Effector memory CD8-positive, alpha-beta T cell (primary cell): ENCODE measurements around the gene KIF20B.

Experiments
- ATAC-seq: fragments of 150-1000 bp; cut with Tn5 transposase; replicated peaks from 2 replicates; pipeline ENCODE4 v1.10.0; 2021; ENCODE audit warnings: mild to moderate bottlenecking, moderate library complexity
- DNase-seq, 3 experiments: peaks; one replicate each; pipeline ENCODE4 v3.0.0; 2021
- H3K27ac Mint-ChIP-seq, 2 donors: one replicate each; pipeline ENCODE4 v1.8.0; 2022; ENCODE audit warnings: mild to moderate bottlenecking in 2 of 2, mixed read lengths in 2 of 2, moderate library complexity in 2 of 2
- H3K27me3 Mint-ChIP-seq, 2 donors: one replicate each; pipeline ENCODE4 v1.8.0; 2022; ENCODE audit warnings: mixed read lengths in 2 of 2
- H3K36me3 Mint-ChIP-seq: one replicate; pipeline ENCODE4 v1.8.0; 2022; ENCODE audit warnings: mild to moderate bottlenecking, moderate library complexity, mixed read lengths; ENCODE audit not compliant: insufficient read depth
- H3K4me1 Mint-ChIP-seq, 2 donors: one replicate each; pipeline ENCODE4 v1.8.0; 2022; ENCODE audit warnings: low read depth in 2 of 2, mixed read lengths in 2 of 2
- H3K4me3 Mint-ChIP-seq, 2 donors: one replicate each; pipeline ENCODE4 v1.8.0; 2022; ENCODE audit warnings: mild to moderate bottlenecking in 2 of 2, mixed read lengths in 2 of 2, moderate library complexity in 2 of 2
- H3K9me3 Mint-ChIP-seq, 2 donors: one replicate each; pipeline ENCODE4 v1.8.0; 2022; ENCODE audit warnings: mixed read lengths in 2 of 2

The KIF20B gene

DNA sequence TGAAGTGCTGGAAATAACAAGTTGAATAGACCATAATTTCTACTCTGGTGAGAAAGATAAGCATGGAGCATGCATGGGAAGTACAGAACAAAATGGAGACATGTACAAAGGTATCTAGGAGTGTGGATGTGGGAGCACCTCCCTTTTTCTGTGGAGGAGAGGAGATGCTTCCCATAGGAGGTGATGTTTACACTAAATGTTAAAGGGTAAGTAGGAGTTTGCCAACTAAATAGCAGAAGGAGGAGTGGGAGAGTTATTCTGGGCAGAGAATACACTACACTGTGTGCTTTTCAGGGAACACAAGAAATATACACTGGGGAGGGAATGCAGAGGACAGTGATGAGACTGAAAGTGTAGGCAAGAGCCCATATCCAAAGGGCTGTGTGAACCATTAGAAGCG, 35.3 kb upstream of the KIF20B start:
- H3K27ac Mint-ChIP-seq: no peak overlapping the region
- peaks cover 6 to 18% of the 10 kb centered on the region in 2 donors for H3K27me3 Mint-ChIP-seq
- no peak overlapping the region for H3K4me3 Mint-ChIP-seq
- H3K4me1 Mint-ChIP-seq: no peaks in the 10 kb centered on the region
- ATAC-seq: no peak
- DNase-seq: no peak
- no peaks in the 10 kb centered on the region for H3K9me3 Mint-ChIP-seq
- H3K36me3 Mint-ChIP-seq: no peaks in the 10 kb centered on the region

DNA sequence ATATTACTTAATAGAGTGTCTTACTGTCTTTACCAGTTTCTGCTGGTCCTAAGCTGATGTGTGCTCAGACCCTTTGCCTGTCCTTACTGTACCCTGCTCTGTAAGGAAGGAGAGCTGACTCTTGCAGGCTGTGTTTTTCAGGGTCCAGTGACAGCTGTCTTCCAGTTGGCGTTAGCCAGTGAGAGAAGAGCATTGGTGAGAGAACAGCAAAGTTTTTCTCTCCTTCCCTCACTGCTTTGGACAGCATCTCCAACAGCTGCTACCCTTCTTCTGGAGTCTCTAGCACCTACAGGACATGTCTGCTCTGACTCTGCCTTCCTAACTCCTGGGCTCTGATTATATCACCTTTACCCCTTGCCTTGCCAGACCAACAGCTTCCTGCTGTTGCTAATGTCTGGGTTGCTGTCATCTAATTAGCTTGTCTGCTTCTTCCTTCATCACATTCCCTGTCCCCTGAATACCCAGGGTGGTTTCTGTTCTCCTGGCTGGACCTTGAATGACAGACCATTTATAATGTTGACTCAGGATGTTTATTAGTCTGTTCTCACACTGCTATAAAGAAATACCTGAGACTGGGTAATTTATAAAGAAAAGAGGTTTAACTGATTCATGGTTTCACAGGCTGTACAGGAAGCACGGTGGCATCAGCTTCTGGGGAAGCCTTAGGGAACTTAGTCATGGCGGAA, 32.9 kb upstream of the KIF20B start:
- Mint-ChIP-seq H3K36me3 (no peaks in the 10 kb centered on the region), H3K9me3 (no peaks in the 10 kb centered on the region), H3K4me1 (no peaks in the 10 kb centered on the region), H3K27me3 (peaks cover 14 to 23% of the 10 kb centered on the region in 2 donors), H3K4me3 (no peak overlapping the region), H3K27ac (no peak overlapping the region)
- DNase-seq: no peak
- ATAC-seq: no peak

DNA sequence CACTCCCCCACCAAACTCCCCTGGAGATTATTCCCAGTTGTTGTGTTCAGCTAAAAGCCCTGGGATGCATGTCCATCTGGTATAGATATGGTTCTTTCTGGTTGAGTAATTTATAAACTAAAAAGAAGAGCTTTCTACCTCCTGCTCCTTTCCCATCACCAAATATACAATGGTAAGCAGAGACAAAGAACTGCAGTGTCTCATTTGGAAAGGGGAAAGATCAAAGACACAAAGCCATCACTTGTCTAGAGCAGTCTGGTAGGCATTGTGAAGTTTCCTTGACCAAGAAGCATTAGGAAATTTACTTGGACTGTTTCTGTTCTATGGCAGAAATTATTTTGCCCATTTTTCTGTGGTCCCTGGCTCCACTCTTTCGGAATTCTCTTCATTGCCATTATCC, 31.4 kb upstream of the KIF20B start:
- no peak for DNase-seq
- Mint-ChIP-seq H3K4me3 (no peak overlapping the region), H3K36me3 (no peaks in the 10 kb centered on the region), H3K27me3 (peaks cover 14 to 23% of the 10 kb centered on the region in 2 donors), H3K4me1 (no peaks in the 10 kb centered on the region), H3K27ac (no peak overlapping the region), H3K9me3 (no peaks in the 10 kb centered on the region)
- ATAC-seq: no peak

DNA sequence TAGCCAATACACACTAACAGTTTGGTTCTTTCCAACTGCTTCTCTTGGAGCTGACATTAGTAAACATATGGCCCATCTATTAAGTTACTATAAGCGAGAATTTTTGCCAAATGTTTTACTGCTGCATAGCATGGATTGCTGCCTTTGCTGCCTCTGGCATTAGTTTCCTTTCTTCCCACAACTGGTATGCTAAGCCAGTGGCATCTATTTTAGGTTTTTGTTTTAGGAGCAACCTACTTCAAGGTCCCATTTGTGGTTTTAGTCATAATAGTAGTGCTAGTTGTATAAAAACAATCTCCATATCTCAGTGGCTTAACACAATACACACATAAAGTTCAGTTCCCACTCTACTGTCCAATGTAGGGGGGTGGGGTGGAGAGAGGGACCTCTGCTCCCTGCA, 30.5 kb upstream of the KIF20B start:
- DNase-seq (no peak), ATAC-seq (no peak)
- Mint-ChIP-seq H3K36me3 (no peaks in the 10 kb centered on the region), H3K9me3 (no peaks in the 10 kb centered on the region), H3K27ac (no peak overlapping the region), H3K27me3 (peaks cover 14 to 23% of the 10 kb centered on the region in 2 donors), H3K4me3 (no peak overlapping the region), H3K4me1 (no peaks in the 10 kb centered on the region)

DNA sequence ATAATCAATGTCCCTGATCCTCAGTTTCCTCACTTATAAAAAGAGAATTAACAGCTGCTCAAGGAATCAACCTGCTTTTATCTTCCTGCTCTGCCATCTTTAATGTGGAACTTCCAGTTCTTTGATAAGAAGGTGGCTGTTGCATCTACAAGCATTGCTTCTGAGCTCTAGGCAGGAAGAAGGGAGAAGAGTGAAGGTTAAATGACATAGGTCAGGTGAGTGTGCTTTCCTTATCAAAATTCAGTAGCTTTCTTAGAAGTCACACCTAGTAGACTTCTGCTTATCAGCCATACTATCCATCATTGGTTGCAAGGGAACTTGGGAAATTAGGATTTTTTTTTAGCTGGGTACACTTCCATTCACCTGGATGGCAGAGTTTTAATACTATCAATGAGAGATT, 24.0 kb upstream of the KIF20B start:
- ATAC-seq: no peak

DNA sequence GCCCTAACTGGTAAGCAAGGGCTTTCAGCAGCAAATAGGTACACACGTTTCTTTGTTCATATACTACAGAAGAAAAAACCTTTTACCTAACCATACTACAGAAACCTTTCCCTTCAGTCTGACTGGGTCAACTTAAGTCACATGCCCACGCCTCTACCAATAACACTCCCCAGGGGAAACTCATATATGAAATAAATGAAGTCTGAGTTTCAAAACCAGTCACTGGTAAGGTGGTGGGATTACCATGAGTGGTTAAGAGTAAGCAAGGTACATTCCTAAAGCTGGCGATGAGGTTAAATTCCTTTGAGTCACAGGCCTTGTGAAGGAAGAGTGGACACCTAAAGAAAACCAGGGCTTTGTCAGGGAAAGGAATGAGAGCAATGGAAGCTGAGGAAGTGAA, 21.4 kb upstream of the KIF20B start:
- no peaks in the 10 kb centered on the region for H3K4me1 Mint-ChIP-seq
- no peaks in the 10 kb centered on the region for H3K9me3 Mint-ChIP-seq
- H3K27me3 Mint-ChIP-seq: peaks cover 30 to 38% of the 10 kb centered on the region in 2 donors
- H3K36me3 Mint-ChIP-seq: peaks cover 3% of the 10 kb centered on the region
- DNase-seq: no peak
- no peak overlapping the region for H3K4me3 Mint-ChIP-seq
- ATAC-seq: no peak
- no peak overlapping the region for H3K27ac Mint-ChIP-seq

More for the DNA sequence above, 24.0 kb upstream of the KIF20B start:
- Mint-ChIP-seq H3K4me3 (no peak overlapping the region), H3K9me3 (no peaks in the 10 kb centered on the region), H3K36me3 (peaks cover 3% of the 10 kb centered on the region), H3K27me3 (peaks cover 22 to 26% of the 10 kb centered on the region in 2 donors), H3K27ac (no peak overlapping the region), H3K4me1 (no peaks in the 10 kb centered on the region)
- DNase-seq: no peak

DNA sequence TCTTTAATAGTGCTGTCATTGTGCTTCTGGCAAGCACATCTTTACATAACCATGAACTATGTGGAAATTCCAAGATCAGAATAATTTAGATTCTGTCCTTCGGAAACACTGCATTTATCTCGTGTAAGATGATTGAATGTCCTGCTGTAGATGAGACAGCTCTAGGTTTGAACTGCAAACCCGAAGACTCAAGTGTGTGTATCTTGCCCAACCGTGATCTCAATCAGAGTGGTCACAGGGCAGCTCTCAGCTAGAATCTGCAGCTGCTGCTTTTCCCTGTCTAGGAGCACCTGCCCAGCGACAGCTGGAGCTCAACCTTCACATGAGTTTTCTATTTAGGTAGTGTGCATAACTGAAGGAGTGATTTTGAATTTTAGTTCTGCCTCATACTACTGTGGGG, 17.5 kb upstream of the KIF20B start:
- Mint-ChIP-seq H3K4me3 (no peak overlapping the region), H3K4me1 (no peaks in the 10 kb centered on the region), H3K27ac (no peak overlapping the region), H3K36me3 (peaks cover 3% of the 10 kb centered on the region), H3K27me3 (peaks cover 37 to 61% of the 10 kb centered on the region in 2 donors), H3K9me3 (no peaks in the 10 kb centered on the region)
- DNase-seq: no peak
- ATAC-seq: no peak

DNA sequence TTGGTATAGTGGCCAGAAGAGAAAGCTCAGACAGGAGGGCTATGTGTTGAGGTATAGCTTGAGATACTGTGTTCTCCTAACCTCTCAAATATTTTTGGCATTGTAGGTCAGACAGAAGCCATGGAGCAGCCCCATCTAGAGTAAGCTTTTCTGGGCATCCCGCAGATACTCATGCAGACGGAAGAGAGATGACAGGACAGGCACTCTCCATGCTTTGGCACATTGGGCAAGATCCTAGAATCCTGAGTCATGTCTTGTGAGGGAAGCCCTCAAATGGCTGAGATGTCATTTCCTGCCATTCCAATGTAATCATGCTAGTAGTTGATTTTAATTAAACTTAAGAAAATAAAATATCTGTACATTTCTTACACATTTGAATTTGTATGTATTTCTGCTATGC, 16.8 kb upstream of the KIF20B start:
- no peak overlapping the region for H3K4me3 Mint-ChIP-seq
- H3K27me3 Mint-ChIP-seq: peaks cover 37 to 59% of the 10 kb centered on the region in 2 donors
- H3K9me3 Mint-ChIP-seq: no peaks in the 10 kb centered on the region
- DNase-seq (no peak), ATAC-seq (no peak)
- H3K36me3 Mint-ChIP-seq: peaks cover 3% of the 10 kb centered on the region
- no peaks in the 10 kb centered on the region for H3K4me1 Mint-ChIP-seq
- no peak overlapping the region for H3K27ac Mint-ChIP-seq

DNA sequence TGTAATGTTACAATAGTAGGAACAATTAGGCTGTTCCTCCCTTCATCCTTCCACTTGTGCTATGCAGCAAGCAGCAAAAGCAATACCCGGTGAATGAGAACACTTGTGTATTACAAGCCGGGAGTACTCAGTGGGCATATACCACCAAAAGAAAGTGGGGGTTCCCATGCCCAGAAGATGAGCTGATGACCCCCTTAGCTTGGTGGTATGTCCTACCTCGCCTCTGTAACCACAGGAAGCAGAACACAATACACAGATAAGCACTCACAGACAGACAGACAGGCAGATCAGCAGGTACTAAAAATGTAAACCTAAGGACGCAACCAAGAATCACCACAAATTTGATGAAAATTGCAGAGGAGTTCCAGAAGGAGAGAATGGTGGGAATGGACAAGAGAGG, 15.5 kb upstream of the KIF20B start:
- Mint-ChIP-seq H3K27ac (no peak overlapping the region), H3K4me3 (no peak overlapping the region), H3K36me3 (no peaks in the 10 kb centered on the region), H3K9me3 (no peaks in the 10 kb centered on the region), H3K4me1 (no peaks in the 10 kb centered on the region), H3K27me3 (peaks cover 25 to 46% of the 10 kb centered on the region in 2 donors)
- ATAC-seq: peak; percentile 47
- DNase-seq: no peak

DNA sequence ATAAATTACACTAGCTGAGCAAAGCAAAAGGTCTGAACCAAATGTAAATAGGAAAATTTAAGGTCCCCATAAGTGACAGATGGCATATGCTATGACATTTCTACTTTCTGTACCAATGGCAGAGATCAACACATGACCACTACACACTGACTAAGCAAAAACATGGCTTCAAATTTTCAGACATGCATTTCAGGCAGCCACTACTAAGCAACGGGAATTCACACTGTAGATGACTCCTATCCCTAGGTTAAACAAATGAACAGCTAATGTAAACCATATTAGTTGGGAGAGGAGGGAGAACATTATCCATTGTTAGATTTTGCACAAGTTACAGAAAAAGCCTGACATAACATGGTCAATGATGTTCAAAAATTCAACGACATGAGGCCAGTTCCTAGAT, 11.4 kb upstream of the KIF20B start:
- no peaks in the 10 kb centered on the region for H3K4me1 Mint-ChIP-seq
- DNase-seq (no peak), ATAC-seq (no peak)
- H3K27ac Mint-ChIP-seq: no peak overlapping the region
- H3K9me3 Mint-ChIP-seq: no peaks in the 10 kb centered on the region
- peaks cover 7 to 23% of the 10 kb centered on the region in 2 donors for H3K27me3 Mint-ChIP-seq
- no peaks in the 10 kb centered on the region for H3K36me3 Mint-ChIP-seq
- no peak overlapping the region for H3K4me3 Mint-ChIP-seq

DNA sequence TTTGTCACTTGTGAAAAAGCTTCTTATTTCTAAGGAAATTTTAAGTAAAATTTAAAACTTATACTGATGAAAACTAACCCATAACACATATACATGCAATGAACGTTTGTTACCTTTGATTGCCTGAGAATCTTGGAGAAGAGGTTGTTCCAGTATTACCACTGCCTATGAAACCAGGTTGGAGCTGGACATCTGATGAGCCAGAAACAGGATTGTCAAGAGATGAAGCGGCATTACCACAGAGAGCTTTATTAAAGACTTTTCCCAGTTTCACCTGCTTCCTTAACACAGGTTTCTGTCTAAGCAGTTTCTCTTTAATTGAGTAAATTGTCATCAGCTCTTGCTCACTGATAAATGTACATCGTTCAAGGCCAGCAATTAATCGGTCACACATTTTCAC, 9.0 kb upstream of the KIF20B start:
- no peak overlapping the region for H3K4me3 Mint-ChIP-seq
- H3K27me3 Mint-ChIP-seq: peaks cover 0 to 8% of the 10 kb centered on the region in 2 donors
- H3K27ac Mint-ChIP-seq: no peak overlapping the region
- H3K9me3 Mint-ChIP-seq: no peaks in the 10 kb centered on the region
- no peaks in the 10 kb centered on the region for H3K4me1 Mint-ChIP-seq
- no peak for ATAC-seq
- no peak for DNase-seq
- H3K36me3 Mint-ChIP-seq: no peaks in the 10 kb centered on the region

DNA sequence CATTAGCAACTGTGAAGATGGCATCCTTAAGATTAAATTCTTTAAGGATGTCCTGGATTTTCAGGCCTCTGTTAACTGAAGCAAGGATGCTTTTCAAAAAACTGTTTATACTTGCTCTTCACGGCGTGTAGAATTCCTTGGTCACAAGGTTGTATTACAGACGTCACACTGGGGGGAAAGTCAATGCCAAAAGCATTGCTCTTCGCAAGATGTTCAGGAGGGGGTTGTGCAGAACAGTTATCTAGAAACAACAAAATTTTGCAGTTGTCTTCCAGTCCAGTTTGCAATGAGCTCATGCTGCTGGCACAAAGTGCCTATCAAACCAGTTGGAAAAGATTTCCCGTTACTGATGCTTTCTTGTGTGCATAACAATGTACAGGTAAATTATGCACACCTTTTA, 8.2 kb upstream of the KIF20B start:
- H3K36me3 Mint-ChIP-seq: no peaks in the 10 kb centered on the region

DNA sequence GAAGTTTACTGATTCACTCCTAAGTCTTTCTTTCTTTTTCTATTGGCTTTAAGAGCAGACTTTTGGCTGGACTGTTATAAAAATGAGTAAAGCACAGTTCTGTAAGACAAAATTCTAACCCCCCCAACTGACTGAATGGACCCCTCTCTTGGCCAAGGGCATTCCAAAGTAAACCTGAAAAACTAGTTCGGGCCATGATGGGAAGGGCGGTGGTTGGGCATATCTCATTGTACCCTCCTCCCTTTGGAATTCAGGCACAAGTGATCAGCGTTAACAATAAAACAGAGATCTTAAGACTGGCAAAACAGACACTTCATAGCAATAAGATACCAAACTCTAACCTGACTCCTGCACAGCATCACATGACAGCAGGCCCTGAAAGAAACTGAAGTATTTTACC, 6.1 kb upstream of the KIF20B start:
- Mint-ChIP-seq H3K9me3 (no peaks in the 10 kb centered on the region), H3K36me3 (no peaks in the 10 kb centered on the region), H3K27me3 (no peaks in the 10 kb centered on the region), H3K27ac (no peak overlapping the region), H3K4me3 (no peak overlapping the region), H3K4me1 (peaks cover 0 to under 1% of the 10 kb centered on the region in 2 donors)
- DNase-seq (no peak), ATAC-seq (no peak)

More for the DNA sequence above, 8.2 kb upstream of the KIF20B start:
- Mint-ChIP-seq H3K27ac (no peak overlapping the region), H3K27me3 (peaks cover 0 to under 1% of the 10 kb centered on the region in 2 donors), H3K4me1 (no peaks in the 10 kb centered on the region), H3K9me3 (no peaks in the 10 kb centered on the region), H3K4me3 (no peak overlapping the region)
- ATAC-seq (no peak), DNase-seq (no peak)

DNA sequence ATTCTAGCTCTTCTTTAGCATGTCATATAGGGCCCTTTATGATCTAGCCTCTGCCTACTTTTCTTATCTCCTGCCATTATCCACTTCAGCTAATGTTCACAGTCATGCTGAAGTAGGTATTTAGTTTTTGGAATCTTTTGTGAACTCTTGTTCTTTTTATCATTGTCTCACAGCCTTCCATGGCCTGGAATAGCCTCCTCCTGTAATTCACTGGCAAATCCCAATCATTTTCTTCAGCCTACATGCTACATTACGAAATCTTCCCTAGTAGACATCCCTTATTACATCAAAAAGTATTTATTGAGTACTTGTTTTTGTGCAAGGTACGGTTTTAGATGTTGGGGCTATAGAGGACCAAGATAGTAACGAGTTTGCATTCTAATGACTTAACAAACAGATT, 3.4 kb upstream of the KIF20B start:
- DNase-seq (no peak), ATAC-seq (no peak)
- H3K36me3 Mint-ChIP-seq: peaks cover 12% of the 10 kb centered on the region
- H3K9me3 Mint-ChIP-seq: no peaks in the 10 kb centered on the region
- peaks cover 15 to 16% of the 10 kb centered on the region in 2 donors for H3K4me1 Mint-ChIP-seq
- H3K27ac Mint-ChIP-seq: no peak overlapping the region
- no peaks in the 10 kb centered on the region for H3K27me3 Mint-ChIP-seq
- H3K4me3 Mint-ChIP-seq: no peak overlapping the region
